Upper lobe of left lung (tissue), 4 donors: ENCODE results near the gene NOS1.

ENCODE experiments used
- EP300 ChIP-seq, 4 donors: sonication (generic); formaldehyde crosslinking; IDR thresholded peaks; one replicate each; pipeline ENCODE4 v1.5.1; 2017; ENCODE audit warnings: antibody characterized with exemption in 4 of 4, control low read depth in 2 of 4
- POLR2A ChIP-seq, 4 donors: fragments of 450-650 bp; IDR thresholded peaks; one replicate each; pipeline ENCODE4 v1.5.1; 2016 to 2017; ENCODE audit warnings: antibody characterized with exemption in 4 of 4, mild to moderate bottlenecking in 2 of 4
- POLR2AphosphoS5 ChIP-seq, 2 donors: sonication (generic); formaldehyde crosslinking; IDR thresholded peaks; one replicate each; pipeline ENCODE4 v1.5.1; 2017; ENCODE audit warnings: antibody characterized with exemption in 2 of 2
- TF ChIP-seq, protein P1 (sequence below), 6 experiments: fragments of 450-650 bp in 4 of 6; fragments of 200-600 bp in 2 of 6; sonication (generic) in 2 of 6; IDR thresholded peaks; one replicate each; pipeline ENCODE4 v1.5.1; 2016 to 2019; ENCODE audit warnings: antibody characterized with exemption in 6 of 6

DNA sequence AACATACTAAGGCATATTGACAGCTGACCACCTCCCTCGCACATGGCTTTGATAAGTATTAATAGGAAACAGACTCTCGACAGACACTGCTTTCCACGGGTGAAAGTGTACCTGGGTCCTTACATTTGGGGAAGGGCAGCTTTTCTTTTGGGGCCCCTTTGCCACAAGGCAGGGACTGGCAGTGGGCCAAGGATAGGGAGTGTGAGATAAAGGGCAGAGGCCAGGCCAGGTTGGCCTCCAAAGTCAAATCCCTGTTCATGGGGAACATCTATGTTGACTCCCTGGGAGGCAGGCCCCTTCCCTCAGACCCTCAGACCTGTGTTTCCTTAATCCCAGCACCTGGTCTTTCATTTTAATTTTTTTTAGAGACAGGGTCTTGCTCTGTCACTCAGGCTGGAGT is 151.8 kb downstream of the NOS1 start:
- TF ChIP-seq, protein P1, sequence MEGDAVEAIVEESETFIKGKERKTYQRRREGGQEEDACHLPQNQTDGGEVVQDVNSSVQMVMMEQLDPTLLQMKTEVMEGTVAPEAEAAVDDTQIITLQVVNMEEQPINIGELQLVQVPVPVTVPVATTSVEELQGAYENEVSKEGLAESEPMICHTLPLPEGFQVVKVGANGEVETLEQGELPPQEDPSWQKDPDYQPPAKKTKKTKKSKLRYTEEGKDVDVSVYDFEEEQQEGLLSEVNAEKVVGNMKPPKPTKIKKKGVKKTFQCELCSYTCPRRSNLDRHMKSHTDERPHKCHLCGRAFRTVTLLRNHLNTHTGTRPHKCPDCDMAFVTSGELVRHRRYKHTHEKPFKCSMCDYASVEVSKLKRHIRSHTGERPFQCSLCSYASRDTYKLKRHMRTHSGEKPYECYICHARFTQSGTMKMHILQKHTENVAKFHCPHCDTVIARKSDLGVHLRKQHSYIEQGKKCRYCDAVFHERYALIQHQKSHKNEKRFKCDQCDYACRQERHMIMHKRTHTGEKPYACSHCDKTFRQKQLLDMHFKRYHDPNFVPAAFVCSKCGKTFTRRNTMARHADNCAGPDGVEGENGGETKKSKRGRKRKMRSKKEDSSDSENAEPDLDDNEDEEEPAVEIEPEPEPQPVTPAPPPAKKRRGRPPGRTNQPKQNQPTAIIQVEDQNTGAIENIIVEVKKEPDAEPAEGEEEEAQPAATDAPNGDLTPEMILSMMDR (IDR thresholded peaks at IDR 0.05), result no peak
- TF ChIP-seq POLR2AphosphoS5 (IDR thresholded peaks at IDR 0.05) (no peak), POLR2A (IDR thresholded peaks at IDR 0.05) (no peak), EP300 (IDR thresholded peaks at IDR 0.05) (no peak)
